NCI-H2196 (cell line): ENCODE results near the gene TMEM203.

Experiments
- DNase-seq: peaks from one replicate; lab custom pipeline; 2025; ENCODE audit not compliant: unreplicated experiment; lab: John Stamatoyannopoulos, UW

The TMEM203 gene

DNA sequence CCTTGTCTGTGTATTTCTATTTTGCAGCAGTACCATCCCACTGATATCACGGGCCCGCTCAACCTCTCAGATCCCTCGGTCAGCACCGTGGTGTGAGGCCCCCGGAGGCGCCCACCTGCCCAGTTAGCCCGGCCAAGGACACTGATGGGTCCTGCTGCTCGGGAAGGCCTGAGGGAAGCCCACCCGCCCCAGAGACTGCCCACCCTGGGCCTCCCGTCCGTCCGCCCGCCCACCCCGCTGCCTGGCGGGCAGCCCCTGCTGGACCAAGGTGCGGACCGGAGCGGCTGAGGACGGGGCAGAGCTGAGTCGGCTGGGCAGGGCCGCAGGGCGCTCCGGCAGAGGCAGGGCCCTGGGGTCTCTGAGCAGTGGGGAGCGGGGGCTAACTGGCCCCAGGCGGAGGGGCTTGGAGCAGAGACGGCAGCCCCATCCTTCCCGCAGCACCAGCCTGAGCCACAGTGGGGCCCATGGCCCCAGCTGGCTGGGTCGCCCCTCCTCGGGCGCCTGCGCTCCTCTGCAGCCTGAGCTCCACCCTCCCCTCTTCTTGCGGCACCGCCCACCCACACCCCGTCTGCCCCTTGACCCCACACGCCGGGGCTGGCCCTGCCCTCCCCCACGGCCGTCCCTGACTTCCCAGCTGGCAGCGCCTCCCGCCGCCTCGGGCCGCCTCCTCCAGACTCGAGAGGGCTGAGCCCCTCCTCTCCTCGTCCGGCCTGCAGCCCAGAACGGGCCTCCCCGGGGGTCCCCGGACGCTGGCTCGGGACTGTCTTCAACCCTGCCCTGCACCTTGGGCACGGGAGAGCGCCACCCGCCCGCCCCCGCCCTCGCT, 37.5 kb downstream of the TMEM203 start:
- DNase-seq = peak; percentile 49

DNA sequence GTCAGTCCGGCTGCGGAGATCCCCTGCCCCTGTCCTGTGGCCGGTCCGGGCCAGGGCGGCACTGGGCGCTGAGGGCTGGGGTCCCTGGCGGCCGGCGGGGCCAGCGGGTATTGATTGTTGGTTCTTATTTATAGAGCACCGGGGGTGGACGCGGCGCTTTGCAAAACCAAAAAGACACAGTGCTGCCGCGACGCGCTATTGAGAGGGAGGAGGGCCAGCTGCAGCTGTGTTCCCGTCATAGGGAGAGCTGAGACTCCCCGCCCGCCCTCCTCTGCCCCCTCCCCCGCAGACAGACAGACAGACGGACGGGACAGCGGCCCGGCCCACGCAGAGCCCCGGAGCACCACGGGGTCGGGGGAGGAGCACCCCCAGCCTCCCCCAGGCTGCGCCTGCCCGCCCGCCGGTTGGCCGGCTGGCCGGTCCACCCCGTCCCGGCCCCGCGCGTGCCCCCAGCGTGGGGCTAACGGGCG, 38.1 kb downstream of the TMEM203 start:
- DNase-seq = no peak

DNA sequence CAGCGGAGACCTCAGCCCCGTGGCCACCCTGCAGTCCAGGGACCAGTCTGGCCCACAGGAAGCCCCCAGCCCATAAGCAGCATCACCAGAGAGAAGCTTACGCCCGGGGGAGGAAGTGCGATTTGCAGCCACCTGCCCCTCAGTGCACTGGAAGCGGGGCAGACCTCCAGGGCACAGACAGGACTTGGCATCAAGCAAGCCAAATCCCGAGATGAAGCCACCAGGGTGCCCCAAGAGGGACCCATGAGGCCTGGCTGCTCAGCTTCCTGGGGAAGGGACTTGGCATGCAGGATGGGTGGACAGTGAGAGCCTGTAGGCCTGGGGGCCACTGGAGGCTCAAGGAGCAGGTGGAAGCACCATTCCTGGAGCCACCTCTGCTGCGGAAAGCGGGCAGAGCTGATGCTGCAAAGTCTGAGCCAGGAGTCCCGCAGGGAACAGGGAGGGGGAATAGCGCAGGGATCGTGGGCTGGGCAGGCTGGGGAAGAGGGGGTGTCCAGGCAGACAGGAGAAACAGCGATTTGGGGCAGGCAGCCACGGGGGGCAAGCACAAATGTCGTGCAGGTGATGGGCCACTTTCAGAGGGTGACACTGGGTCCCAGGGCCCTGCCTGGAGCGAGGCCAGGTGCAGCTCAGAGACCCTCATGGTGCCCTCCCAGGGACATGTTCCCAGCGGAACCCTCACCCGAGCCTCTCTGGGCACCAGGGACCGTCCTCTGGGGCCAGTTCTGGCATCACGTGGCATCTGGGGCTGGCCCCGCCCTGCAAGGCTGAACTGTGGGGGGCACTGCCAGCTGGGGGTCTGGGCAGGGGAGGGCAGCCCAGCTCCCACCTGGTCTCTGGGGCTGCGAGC, 38.8 kb downstream of the TMEM203 start:
- no peak for DNase-seq

DNA sequence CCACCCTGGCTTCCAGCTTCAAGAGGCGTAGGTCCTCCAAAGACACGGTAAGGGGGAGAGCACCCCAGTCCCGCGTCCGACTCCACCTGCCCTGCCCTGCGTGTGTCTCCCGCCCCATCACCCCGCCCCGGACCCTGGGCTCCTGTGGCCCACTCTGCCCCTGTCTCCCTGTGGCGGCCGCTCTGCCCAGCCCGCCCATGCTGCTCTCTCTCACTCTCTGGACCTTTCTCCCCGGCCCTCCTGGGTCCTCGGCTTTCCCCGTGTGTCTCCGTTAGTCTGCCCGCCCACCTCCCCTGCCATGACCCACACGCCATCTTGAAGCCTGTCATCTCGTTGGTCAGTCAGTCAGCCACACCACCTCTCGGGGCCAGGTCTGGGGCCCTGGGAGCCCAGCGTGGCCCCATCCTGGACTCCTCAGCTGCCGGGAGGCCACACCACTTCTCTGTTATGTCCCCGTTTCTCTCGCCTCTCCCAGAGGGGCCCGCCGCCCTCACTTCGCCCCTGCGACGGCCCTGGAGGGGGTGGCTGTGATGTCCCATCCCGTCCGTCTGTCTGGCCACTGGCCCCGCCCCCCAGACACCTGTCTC, 40.1 kb downstream of the TMEM203 start:
- DNase-seq = no peak

DNA sequence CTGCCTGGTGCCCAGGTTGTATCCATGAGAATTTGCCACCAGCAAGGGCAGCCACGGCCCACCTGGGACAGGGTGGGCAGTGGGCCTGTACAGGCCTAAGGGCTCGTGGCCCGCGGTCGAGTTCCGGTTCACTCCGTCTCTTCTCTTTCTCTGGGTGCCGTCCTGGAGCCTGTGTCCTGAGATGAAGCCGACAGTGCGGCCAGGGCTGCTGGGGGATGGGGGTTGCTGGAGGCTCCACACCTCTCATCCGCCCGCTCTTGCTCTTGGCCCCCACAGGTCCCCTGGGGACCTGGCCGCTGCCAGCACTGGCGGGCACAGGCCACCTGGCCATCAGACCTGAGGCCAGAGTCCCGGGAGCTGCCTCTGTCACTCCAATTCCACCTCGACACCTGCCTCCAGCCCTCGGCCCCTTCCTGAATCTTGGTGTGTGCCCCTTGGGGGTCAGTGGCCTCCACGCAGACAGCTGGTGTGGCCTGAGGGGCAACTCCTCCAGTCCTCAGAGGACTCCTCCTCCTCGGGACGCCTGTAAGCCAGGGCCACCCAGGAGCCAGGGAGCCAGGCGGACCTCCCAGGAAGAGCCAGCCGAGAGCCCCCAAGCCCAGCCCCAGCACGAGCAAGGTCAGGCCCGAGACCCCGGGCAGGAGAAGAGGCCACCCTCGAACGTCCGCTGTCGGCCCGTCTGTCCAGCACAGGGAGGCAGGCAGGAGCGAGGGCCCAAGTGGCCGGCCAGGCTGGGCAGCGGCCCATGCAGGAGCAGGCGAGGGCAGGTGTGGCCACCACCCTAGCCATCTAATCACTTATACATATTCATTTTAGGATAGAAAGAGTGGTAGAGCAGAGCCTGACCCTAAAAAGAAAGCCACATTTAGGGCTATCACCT, 40.8 kb downstream of the TMEM203 start:
- no peak for DNase-seq

DNA sequence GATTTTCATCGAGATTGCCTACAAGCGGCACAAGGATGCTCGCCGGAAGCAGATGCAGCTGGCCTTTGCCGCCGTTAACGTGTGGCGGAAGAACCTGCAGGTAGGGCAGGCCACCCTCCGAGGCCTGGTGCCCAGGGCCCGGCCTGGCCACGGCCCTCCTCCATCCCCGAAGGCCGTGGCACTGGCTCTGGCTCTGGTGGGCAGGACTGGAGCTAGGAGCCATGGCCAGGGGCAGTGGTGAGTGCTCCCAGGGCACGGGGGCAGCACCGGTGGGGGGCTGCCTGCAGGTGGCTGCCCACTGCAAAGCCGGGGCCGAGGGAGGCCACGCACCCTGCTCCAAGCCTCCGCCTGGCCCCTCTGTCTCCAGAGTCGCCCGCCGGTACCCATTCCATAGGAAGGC, 41.6 kb downstream of the TMEM203 start:
- DNase-seq = no peak

DNA sequence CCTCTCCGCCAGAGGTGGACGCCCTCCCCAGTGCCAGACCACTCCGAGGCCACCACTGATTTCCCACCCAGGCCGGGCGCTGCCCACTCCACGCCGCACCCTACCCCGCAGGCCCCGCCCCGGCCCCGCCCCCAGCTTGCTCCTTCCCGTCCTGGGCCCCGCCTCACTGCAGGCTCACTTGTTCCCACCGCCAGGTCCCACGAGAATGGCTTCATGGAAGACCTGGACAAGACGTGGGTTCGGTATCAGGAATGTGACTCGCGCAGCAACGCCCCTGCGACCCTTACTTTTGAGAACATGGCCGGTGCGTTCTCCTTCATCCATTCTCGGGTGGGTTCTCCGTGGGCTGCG, 42.1 kb downstream of the TMEM203 start:
- DNase-seq = no peak

DNA sequence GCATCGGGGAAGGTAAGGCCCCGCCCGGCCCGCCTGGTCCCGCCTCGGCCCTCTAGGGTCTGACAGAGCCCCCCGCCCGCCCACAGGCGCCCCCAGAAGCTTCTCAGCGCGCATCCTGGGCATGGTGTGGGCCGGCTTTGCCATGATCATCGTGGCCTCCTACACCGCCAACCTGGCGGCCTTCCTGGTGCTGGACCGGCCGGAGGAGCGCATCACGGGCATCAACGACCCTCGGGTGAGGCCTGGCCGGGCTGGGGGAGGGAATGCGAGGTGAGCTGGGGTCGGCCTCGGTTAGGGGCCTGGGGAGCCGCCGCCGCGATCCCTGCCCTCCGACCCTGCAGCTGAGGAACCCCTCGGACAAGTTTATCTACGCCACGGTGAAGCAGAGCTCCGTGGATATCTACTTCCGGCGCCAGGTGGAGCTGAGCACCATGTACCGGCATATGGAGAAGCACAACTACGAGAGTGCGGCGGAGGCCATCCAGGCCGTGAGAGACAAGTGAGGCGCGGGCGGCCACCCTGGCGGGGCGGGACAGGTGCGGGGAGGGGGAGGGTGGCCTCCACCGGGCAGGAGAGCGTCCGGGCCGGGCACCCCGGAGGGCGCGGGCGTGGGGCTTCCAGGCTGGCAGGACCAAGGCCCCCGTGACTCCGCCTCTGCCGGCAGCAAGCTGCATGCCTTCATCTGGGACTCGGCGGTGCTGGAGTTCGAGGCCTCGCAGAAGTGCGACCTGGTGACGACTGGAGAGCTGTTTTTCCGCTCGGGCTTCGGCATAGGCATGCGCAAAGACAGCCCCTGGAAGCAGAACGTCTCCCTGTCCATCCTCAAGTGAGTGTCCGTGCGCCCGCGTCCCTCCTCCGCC, 42.7 kb downstream of the TMEM203 start:
- DNase-seq = no peak

DNA sequence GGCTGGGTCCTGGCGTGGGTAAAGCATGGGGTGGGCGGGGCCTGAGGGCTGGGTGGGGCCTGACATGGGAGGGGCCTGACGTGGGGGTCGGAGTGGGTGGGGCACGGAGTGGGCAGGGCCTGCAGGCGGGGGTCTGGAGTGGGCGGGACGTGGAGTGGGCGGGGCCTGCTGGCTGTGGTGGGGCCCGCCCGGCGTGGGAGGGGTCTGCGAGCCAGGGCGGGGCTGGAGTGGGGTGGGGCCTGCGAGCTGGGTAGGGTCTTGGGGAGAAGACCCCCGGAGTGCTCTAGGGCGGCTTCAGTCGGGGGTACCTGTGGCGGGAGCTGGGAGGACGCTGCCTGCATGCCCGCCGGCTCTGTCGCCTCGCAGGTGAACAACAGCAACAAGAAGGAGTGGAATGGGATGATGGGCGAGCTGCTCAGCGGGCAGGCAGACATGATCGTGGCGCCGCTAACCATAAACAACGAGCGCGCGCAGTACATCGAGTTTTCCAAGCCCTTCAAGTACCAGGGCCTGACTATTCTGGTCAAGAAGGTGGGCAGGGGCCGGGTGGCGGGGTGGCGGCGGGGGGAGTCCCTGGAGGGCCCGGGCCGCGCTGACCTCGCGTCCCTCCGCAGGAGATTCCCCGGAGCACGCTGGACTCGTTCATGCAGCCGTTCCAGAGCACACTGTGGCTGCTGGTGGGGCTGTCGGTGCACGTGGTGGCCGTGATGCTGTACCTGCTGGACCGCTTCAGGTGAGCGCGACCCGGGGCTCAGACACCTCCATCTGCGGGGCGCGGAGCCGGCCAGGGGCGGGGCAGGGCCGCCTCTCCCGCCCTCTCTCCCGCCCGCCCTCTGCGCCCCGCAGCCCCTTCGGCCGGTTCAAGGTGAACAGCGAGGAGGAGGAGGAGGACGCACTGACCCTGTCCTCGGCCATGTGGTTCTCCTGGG, 43.6 kb downstream of the TMEM203 start:
- no peak for DNase-seq

DNA sequence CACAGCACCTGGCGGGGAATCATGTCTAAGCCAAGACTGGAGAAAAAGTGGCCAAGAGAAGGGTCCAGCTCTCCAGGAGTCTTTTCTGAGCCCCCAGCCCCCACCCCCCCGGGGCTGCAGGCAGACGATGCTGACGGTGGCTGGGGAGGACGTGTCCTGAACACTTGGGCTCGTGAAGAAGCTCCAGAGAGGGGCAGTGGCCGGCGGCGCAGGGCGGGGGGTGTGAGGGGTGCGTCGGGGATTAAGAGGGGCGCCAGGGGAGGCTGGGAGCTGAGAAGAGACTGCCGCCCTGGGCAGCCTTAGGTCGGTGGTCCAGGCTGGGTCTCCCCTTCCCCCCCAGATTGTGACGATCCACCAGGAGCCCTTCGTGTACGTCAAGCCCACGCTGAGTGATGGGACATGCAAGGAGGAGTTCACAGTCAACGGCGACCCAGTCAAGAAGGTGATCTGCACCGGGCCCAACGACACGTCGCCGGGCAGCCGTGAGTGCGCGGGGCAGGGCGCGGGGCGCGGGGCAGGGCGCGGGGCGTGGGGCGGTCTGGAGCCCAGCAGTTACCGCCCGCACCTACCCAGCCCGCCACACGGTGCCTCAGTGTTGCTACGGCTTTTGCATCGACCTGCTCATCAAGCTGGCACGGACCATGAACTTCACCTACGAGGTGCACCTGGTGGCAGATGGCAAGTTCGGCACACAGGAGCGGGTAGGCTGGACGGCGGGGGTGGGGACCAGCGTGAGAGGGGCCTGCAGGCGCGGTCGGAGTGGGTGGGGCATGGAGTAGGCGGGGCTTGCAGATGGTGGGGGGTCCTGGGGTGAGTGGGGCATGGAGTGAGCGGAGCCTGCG, 44.5 kb downstream of the TMEM203 start:
- DNase-seq = no peak

DNA sequence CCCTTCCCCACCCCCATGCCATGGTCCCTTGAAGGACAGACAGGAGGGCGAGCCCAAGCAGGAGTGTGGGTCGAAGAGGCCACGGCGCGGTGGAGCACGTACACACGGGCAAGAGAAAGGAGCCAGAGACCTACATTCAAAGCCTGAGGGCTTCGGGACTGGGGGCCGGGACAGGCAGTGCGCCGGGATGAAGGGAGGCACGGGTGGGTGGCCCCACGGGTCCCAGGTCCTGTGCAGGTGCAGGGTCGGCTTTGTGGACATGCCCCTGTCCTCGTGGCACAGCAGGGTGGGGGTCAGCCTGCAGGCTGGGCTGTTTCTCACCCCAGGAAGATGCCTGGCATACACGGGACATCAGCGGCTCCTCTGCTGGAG, 45.4 kb downstream of the TMEM203 start:
- no peak for DNase-seq

DNA sequence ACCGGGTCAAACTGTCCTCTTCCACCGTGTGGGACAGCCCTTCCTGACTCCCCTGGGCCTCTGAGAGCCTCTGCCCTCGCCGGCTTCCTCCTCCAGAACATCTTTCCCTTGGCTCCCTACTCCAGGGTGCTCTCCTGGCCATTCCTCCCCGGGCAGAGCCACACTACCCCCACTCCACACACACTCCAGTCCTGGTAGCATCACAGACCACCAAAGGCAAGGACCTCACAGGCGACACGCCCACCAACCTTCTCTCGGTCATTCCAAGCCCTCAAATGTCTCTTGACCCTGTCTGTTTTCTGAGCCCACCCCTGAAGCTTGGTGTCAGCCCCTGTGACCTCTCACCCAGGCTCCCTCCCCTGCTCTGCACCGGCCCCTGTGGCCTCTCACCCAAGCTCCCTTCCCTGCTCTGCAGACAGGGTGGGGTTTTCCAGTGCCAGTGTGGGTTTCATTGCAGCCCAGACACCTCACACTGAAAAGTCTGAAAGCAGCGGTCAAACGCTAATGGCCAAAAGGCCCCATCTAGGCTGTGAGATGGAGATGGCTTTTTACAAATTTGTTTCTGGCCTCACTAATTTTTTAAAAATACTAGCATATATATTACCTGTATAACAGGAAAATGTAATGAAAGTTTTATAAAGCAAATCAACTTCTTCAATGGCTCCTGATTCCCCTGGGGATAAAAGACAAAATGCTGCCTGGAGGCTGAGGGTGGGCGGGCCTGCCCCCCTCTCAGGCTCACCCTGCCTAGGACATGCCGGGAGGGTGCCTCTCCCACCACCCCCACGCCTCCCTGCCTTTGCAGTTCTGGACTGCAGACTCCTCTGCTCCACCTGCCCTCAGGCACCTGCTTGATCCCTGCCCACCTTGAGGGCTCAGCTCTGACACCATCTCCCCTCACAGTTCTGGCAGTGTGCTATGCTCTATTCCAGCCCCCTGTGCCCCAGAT, 46.1 kb downstream of the TMEM203 start:
- no peak for DNase-seq

DNA sequence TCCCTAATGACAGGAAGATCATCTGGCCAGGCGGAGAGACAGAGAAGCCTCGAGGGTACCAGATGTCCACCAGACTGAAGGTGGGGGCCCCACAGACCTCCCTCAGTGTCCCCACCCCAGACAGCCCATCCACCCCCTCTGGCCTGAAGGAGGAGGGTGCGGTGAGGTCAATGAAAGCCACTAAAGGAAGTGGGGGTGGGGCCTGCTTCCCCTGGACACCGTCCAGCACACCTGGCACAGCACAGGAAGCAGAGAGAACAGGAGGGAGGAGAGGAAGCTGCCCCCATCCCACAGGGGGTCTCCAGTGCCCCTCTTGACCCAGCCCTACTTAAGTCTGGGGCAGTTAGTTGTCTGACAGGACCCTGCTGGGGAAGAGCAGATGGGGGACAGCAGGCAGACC, 46.8 kb downstream of the TMEM203 start:
- peak; percentile 29 for DNase-seq

DNA sequence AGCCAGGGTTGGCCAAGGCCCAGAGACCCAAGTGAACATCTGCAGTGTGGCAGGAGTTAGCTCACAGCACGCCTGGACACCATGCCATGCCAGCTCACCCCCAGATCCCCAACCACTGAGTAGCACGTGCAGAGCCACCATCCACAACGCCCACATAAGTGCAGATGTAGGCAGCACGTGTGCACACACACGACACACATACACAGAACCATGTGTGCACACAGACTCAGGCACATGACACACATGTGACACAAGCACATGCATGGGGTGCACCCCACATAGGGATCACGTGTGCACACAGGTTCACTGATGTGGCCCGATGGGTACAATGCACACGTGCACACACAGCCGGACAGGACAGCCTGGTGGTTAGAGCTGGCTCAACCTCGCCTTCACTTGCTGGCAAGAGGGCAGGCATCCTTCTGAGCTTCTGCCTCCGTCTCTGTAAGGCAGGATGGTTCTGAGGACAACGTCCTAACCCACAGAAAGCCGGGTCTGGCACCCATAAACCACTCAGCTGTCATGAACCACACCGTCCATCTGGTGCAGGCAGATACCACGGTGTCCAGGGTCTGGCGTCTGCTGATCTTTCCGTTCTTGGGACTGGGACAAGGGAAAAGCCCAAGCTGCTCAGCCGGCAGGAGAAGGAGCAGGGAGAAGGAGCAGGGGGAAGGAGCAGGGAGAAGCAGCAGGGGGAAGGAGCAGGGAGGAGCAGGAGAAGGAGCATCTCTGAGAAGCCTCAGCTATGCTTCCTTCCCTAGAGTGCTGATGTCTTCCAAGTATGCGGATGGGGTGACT, 47.6 kb downstream of the TMEM203 start:
- no peak for DNase-seq

DNA sequence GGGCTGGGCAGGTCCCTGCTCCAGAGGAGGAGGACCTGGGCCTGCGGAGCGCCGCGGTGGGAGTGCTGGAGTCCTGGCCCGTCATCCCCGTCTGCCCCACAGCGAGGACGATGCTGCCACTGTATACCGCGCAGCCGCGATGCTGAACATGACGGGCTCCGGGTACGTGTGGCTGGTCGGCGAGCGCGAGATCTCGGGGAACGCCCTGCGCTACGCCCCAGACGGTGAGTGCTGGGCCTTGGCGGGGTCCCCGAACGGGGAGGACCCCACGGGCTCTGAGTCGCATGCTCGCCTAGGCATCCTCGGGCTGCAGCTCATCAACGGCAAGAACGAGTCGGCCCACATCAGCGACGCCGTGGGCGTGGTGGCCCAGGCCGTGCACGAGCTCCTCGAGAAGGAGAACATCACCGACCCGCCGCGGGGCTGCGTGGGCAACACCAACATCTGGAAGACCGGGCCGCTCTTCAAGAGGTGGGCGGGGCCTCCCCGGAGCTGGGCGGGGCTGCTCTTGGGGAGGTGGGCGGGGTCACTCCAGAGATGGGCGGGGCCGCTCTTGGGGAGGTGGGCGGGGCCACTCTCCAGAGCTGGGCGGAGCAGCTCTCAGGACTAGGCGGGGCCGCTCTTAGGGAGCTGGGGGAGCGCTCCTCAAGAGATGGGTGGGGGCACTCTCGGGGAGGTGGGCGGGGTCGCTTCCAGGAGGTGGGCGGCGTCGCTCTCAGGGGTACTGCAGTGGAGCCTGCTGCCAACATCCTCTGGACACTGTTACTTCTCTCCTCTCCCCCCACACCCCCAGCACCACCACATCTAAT, 48.7 kb downstream of the TMEM203 start:
- DNase-seq = no peak
